HG03097 (cell line): ENCODE results near the gene EEF1AKMT1.

Source experiments
- ATAC-seq: cut with Tn5 transposase; IDR thresholded peaks from one replicate; pipeline ENCODE4 v1.9.1; 2021; ENCODE audit not compliant: unreplicated experiment, low FRiP score

The EEF1AKMT1 gene

GRCh38 chr13:20773194-20774080 is at the start of gene EEF1AKMT1:
TSS of gene EEF1AKMT1 (minus strand) at chr13:20773961. CDS start at chr13:20757598, 16,363 bp downstream.
- ATAC-seq, result peak; percentile 90

DNA sequence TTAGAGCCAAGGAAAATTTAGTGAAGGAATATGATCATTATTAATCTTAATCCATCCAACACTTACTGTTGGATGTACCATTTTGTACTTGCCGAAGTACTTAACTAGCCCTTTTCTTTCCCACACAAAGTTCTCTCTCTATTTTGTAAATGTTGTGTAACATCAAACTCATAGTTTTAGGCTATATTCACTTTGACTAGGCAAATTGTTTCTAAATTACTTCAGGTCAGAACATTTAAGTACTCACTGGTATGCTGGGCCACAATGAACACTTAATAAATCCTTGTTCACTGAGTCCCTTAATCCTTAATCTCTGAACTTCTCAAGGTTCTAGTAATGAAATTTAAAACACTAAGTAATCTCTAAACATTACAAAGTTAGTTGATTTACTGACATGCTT is 49.3 kb upstream of the EEF1AKMT1 start:
- no peak for ATAC-seq

GRCh38 chr13:20822406-20822805 is 48.6 kb upstream of the EEF1AKMT1 start:
- no peak for ATAC-seq

DNA sequence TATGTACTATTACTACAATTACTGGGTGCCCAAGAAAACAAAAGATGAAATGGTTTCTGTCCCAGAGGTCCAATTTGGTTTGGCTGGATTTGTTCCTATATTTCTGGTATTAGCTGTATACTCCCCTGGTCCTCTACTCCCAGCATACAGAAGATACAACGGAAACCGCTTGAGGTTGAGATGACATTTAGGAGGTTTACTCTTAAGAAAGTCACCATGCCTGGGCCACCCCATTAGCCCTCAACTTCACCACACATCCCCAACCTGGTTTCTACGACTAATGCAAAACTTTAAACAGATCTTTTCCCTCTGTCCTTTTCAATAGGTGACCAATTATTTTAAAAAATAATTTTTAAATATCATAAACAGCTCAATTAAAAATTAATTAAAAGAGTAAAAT is 46.0 kb upstream of the EEF1AKMT1 start:
- no peak for ATAC-seq

DNA sequence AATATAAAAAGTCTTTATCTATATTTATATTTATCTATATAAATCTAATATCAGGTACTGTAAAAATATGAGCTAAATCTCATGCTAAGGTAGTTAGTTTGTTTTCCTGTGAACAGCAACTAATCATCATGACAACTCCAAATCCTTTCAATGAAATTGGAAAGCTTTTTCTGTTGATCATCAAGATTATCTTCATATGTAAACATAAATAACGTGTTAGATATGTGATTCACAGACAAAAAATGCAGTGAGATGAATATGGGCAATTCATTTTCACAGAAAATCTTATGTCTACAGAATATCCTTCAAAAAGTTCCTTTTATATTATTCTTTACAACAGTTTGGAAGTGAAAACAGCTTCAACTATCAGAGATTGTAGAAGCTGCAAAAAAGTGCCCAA is 41.7 kb upstream of the EEF1AKMT1 start:
- ATAC-seq, result no peak

DNA sequence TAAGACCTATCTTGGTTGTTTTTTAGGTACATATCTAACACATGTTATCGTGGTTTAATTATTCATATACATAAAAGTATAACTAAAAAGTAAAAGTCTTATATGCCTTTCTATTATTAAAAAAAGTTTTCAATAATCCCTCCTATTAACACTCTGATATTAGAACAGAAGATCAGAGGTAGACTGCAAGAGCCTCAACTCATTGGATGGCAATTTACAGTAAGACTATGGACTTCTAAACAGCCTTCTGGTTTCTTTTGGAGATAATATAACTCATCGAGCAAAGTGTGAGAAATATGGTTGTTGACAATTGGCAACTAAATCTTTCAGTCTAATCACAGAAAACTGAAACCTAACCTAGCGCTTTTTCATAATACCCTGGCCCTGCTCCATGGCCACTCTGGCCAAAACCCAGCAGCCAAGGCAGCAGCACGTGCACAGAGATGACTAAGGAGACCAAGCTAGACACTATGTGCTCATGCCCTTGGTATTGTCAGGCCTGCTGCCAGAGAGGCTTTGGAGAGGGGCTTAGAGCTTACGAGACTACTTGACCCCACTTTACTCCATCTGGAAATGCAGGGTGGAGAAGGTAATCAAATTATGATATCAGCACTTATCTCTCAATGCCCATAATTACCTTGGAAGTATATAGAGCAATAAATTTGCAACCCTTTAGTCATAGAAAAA is 40.6 kb upstream of the EEF1AKMT1 start:
- ATAC-seq, result no peak

GRCh38 chr13:20812890-20813289 is 39.1 kb upstream of the EEF1AKMT1 start:
- ATAC-seq, result no peak

GRCh38 chr13:20810808-20811207 is 37.0 kb upstream of the EEF1AKMT1 start:
- ATAC-seq, result no peak

DNA sequence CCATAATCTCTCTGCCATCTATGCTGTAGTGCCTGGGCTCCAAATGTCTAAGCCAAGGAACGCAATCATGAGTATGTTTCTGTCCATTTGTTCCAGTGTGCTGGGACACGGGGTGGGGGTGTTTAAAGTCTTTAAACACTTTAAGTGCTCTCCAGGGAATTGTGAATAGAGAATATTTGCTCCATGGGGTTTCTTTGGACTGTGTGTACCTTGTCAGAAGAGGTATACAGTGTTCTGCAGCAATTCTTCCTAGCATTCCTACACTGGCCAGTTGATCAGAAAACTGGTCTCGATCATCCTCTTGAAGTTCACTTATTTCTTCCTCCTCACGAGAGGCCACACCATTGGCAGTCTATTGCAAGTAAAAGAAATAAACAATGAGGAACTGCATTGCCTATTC is 35.1 kb upstream of the EEF1AKMT1 start:
- ATAC-seq, result no peak

- no peak for ATAC-seq
Measured at GRCh38 chr13:20803180-20803965, 29.6 kb upstream of the EEF1AKMT1 start.

GRCh38 chr13:20801707-20802106 is 27.9 kb upstream of the EEF1AKMT1 start:
- no peak for ATAC-seq

DNA sequence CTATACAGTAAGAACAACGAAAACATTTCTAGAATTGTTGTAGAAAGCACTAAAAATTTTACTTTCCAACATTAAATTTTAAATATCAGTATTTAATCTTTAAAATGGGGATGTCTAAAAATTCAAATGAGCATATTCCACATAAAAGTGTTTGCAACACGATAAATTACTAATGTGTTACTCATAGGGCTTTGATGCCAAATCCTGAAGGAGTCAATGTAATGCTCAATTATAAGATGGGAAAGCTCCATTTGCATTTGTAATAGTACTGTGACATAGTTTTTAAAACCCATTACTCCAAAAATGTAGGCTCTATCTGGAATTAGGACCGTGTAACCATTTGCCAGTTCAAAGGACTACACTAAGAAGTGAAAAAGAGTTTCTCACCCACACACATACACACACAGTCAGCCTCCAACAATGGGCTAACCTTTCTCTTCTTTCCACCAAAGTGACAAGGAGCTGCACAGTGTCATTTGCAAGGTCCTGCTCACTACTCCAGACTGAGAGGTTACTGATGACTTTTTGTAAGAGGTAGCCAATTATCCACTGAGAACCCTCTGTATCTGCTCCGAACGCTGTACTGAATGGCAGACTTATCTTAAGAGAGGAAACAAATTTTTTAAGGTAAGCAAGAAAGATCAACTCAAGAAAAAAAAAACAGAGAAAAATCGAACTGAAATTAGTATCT is 26.1 kb upstream of the EEF1AKMT1 start:
- no peak for ATAC-seq

DNA sequence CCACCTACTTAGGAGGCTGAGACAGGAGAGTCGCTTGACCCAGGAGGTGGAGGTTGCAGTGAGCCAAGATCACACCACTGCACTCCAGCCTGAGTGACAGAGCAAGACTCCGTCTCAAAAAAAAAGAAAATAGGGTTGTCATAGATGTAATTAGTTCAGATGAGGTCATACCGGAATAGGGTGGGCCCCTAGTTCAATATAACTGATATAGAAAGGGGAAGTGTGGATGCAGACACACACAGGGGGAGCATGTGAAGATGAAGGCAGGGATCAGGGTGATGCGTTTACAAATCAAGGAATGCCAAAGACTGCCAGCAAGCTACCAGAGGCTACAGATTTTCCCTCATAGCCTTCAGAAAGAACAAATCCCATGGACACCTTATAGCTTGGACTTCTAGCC is 24.3 kb upstream of the EEF1AKMT1 start:
- ATAC-seq, result no peak

DNA sequence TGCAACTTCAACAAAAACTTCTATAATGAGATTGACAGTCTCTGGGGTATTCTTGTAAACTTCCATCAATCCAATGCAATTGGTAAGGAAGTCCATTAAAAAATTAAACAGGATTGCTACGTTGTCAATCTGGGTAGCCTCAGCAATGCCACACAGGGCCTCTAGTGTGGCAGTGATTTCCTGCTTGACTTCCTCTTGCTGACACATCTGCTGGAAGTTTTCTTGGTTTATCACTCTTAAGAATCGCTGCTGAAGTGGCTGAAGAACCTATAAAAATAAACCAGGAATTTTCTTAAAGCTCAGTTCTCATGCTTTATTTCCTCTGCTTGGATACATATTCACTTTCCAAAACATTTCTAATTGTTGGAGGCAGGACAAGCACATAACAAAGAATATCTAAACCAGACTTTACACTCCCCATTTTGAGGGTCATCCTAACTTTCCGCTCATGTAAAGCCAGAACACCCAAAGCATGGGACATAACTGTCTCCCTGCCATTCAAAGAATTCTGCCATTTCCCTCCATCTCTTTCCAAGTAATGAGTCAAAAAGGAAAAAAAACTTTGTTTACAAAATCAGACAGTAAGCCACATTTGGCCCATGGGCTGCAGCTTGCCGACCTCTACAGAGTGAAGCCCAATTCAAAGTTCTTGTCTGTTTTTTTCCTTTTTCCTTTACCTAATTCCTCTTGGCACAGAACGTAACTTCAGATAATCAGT is 23.2 kb upstream of the EEF1AKMT1 start:
- no peak for ATAC-seq

DNA sequence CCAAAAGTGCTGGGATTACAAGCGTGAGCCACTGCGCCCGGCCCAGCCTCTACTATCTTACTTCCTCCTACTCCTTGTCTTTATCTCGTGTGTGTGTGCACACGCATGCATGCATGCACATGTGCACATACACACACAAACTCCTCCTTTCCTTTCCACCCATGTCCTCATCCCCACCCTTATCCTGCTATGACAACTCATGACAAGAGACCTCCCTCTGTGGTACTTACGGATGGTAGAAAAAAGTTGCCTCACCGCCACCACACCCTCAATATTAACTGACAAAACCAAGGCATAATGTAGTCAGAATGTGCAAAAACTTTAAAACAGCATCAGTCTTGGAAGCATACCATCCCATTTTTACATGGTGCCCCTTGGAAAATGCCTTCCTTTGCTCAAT is 15.9 kb upstream of the EEF1AKMT1 start:
- ATAC-seq, result no peak

DNA sequence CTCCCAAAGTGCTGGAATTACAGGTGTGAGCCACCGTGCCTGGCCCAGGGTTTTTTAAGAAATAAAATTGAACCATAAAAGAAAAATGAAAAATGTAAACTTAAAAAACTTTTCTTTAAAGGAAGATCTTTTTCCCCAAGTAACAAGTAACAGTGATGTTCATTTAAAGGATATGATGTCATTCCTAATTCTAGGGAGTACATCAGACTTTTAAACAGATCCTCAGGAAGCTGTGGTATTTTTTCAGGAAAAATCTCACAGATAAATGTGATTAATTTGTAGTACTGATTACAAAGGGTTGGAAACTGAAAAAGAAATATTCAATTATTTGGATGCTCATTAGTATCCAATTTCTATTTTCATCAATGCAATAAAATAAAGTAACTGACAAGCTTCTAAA is 14.6 kb upstream of the EEF1AKMT1 start:
- ATAC-seq, result no peak

DNA sequence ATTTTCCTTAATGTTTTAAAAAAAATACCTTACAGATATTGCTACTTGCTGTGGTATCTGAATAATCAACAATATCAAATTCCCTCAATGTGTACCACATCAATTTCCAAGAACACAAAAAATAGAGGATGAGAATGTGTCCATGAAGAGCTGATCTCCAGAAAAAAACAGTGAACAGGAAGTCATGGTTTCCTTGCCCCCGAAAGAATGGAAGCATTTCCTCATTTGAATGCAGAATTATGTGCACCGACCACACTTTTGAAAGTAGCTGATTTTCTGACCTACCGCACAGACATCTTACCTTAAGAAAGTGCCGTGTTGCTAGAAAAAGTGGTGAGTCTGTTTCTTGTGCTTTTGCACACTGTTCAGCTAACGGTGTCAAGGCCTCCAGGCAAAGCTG is 13.4 kb upstream of the EEF1AKMT1 start:
- no peak for ATAC-seq

DNA sequence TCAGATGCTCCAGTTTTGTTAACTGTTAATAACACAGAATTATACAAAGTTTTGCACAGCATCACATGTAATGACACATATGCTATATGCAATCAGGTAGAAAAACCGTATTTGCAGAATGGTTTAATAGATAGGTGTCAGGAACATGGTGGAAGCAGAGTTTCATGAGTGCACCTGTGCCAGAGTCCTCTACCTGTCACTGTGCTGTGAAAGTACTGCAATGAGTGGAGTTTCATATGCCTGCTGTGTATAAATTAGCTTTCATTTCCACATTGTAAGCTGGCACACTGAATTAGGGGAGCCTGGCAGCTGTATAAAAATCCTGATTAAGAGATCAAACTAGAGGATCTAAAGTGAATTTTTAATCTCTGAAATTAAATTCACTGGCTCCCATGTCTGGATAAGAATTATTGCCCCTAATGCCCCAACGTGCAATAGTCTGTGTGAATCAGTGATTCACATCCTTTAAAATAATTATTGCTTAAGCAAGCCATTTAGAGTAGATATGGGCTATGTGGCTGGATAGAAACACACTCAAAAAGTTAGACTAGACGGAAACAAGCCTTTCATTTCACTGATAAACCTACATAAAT is 8.5 kb upstream of the EEF1AKMT1 start:
- ATAC-seq, result peak; percentile 89

DNA sequence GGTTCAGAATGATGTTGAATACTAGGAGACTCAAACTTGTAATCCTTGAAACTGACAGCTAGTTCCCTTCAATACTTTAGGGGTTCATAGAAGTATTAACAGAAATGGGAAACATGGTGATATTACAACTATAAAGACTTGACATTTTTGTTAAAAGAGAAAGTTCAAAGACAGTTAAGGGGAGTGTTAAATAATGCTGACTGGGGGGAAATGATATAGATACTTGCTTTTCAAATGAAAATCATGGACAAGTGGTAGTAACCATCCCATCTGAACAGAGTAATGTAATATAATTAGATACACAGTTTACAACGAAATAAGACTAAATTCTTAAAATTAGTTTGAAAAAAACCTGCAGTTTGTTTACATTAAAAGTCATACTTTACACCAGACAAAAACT is 6.6 kb upstream of the EEF1AKMT1 start:
- no peak for ATAC-seq

DNA sequence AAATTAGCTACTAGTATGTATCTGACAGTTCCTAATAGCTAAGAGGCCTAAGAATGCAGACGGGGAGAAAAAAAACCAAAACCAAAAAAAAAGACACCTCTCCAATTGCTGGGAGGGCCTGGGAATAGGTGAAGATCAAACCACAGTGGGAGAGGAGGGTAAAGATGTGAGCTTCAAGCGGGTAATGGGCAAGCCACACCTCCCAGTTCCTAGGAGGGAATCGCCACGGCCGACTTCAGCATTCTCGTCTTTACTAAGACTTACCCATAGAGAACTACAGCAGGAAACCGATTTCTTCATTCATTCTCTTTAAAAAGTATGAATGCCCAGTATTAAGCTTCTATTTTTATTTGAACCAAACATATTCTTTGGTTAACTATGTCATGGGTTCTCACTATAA is 5.6 kb upstream of the EEF1AKMT1 start:
- no peak for ATAC-seq
